ENCODE measurements around the gene PYGL.

PYGL gene

DNA sequence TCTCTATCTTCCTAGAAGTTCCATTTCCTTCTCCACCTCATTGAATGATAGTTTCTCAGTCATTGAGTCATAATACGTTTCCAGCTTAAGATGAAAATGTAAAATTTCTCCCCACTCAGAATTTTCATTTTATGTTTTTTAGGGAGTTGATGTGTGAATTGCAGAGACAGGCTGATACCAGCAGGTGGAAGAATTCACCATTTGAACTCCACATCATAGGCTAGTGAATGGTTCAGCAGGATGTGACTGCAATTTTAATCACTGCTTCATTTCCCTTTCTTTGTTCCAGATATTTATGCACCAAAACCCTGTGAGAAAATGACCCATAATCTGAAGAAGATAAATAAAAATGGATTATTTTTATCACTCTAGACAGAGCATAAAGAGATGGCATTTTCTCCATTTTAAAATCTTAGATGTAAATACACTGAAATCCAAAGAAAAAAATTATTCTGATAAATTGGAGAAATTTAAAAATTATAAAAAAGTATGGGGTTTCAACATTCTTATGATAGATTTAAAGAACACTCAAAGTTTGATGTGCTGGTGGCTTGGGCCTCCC, 10.6 kb upstream of the PYGL start:
- no peaks in the 10 kb centered on the region for H4K20me1 ChIP-seq (ENCODE audit: insufficient read depth, low read length)
- H3K27ac ChIP-seq (ENCODE audit: low read length) = no peak overlapping the region
- H3K9ac ChIP-seq (ENCODE audit: low read length) = no peak overlapping the region
- H3K9me3 ChIP-seq (ENCODE audit: insufficient read depth, low read length) = no peaks in the 10 kb centered on the region
- no peaks in the 10 kb centered on the region for H3K36me3 ChIP-seq (replicated peaks; ENCODE audit: low read depth, low read length)
- no peak overlapping the region for H3K4me2 ChIP-seq (ENCODE audit: low read length)
- no peak overlapping the region for H2AFZ ChIP-seq (ENCODE audit: low read depth, low read length)
- TF ChIP-seq, protein P1, sequence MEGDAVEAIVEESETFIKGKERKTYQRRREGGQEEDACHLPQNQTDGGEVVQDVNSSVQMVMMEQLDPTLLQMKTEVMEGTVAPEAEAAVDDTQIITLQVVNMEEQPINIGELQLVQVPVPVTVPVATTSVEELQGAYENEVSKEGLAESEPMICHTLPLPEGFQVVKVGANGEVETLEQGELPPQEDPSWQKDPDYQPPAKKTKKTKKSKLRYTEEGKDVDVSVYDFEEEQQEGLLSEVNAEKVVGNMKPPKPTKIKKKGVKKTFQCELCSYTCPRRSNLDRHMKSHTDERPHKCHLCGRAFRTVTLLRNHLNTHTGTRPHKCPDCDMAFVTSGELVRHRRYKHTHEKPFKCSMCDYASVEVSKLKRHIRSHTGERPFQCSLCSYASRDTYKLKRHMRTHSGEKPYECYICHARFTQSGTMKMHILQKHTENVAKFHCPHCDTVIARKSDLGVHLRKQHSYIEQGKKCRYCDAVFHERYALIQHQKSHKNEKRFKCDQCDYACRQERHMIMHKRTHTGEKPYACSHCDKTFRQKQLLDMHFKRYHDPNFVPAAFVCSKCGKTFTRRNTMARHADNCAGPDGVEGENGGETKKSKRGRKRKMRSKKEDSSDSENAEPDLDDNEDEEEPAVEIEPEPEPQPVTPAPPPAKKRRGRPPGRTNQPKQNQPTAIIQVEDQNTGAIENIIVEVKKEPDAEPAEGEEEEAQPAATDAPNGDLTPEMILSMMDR (IDR thresholded peaks at IDR 0.05; ENCODE audit: low read depth, low read length) = peak; percentile 84
- no peak for TF ChIP-seq EZH2phosphoT487 (IDR thresholded peaks at IDR 0.05; ENCODE audit: low read depth)
- no peaks in the 10 kb centered on the region for H3K27me3 ChIP-seq (ENCODE audit: low read depth, low read length)
- no peaks in the 10 kb centered on the region for H3K79me2 ChIP-seq (ENCODE audit: low read length)
- H3K4me1 ChIP-seq (ENCODE audit: low read length) = 0 out of 2 replicates have a peak, but pooled peaks cover 3% of the 10 kb centered on the region
- H3K4me3 ChIP-seq (ENCODE audit: low read length) = no peak overlapping the region

DNA sequence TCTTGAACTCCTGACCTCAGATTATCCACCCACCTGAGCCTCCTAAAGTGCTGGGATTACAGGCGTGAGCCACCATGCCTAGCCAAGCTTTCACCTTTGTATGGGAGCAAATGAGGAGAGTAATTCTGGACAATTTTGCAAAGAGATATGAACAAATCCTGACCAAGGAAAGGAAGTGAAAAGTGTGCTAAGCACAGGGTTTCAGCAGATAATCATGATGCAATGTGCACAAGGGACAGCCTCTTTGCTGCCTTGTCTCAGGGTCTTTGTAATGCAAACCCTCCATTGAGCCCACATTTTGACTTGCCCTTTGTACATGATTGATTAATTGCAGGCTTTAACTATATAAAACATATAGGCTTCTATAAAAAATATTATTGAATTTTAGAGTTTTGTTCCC, 9.2 kb upstream of the PYGL start:
- Histone ChIP-seq H3K4me3 (ENCODE audit: low read length) (no peak overlapping the region), H3K79me2 (ENCODE audit: low read length) (no peaks in the 10 kb centered on the region), H3K27ac (ENCODE audit: low read length) (no peak overlapping the region), H3K27me3 (ENCODE audit: low read depth, low read length) (no peaks in the 10 kb centered on the region), H3K4me1 (ENCODE audit: low read length) (0 out of 2 replicates have a peak, but pooled peaks cover 3% of the 10 kb centered on the region), H3K9me3 (ENCODE audit: insufficient read depth, low read length) (no peaks in the 10 kb centered on the region), H4K20me1 (ENCODE audit: insufficient read depth, low read length) (no peaks in the 10 kb centered on the region), H3K9ac (ENCODE audit: low read length) (no peak overlapping the region), H3K4me2 (ENCODE audit: low read length) (no peak overlapping the region), H3K36me3 (replicated peaks; ENCODE audit: low read depth, low read length) (no peaks in the 10 kb centered on the region), H2AFZ (ENCODE audit: low read depth, low read length) (no peak overlapping the region)
- TF ChIP-seq, protein P1 (IDR thresholded peaks at IDR 0.05; ENCODE audit: low read depth, low read length) = no peak
- no peak for TF ChIP-seq EZH2phosphoT487 (IDR thresholded peaks at IDR 0.05; ENCODE audit: low read depth)

DNA sequence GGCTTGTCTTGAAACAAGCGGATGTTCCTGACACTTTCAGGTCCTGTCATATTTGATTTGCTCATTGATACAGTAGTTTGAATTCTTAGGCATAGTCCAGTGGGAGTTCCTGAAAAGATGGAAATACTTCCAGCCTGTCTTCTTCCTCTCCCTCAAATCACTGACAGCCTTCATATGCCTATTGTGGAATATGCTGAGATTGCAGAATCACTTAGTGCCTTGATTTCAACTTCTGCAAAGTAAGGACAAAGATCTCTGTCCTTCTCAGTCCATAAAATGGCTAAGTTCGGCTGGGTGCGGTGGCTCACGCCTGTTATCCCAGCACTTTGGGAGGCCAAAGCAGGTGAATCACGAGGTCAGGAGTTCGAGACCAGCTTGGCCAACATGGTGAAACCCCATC, 6.7 kb upstream of the PYGL start:
- Histone ChIP-seq H3K9me3 (ENCODE audit: insufficient read depth, low read length) (no peaks in the 10 kb centered on the region), H3K27ac (ENCODE audit: low read length) (no peak overlapping the region), H4K20me1 (ENCODE audit: insufficient read depth, low read length) (no peaks in the 10 kb centered on the region), H3K4me3 (ENCODE audit: low read length) (no peak overlapping the region), H3K4me2 (ENCODE audit: low read length) (no peak overlapping the region), H3K79me2 (ENCODE audit: low read length) (no peaks in the 10 kb centered on the region), H2AFZ (ENCODE audit: low read depth, low read length) (no peak overlapping the region), H3K36me3 (replicated peaks; ENCODE audit: low read depth, low read length) (no peaks in the 10 kb centered on the region), H3K4me1 (ENCODE audit: low read length) (0 out of 2 replicates have a peak, but pooled peaks cover 3% of the 10 kb centered on the region), H3K27me3 (ENCODE audit: low read depth, low read length) (no peaks in the 10 kb centered on the region), H3K9ac (ENCODE audit: low read length) (no peak overlapping the region)
- TF ChIP-seq, protein P1 (IDR thresholded peaks at IDR 0.05; ENCODE audit: low read depth, low read length) = no peak
- no peak for TF ChIP-seq EZH2phosphoT487 (IDR thresholded peaks at IDR 0.05; ENCODE audit: low read depth)

DNA sequence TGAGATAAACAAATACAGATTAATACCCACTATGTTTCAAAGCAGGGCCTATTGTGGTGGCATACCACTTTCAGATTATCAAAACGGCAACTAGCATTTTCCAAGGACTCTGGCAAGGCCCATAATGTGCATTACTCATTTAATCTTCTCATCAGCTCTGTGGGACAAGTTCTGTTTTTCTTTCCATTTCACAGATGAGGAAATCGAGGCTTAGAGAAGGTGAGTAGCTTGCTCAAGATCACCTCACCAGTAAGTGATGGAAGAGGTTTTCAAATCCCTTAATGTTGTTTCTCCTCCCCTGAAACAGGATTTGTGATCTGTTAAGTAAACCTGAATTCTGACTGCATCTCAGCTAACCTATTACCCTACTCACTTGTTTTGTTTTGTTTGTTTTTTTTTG, 3.9 kb upstream of the PYGL start:
- Histone ChIP-seq H3K4me3 (ENCODE audit: low read length) (no peak overlapping the region), H3K4me1 (ENCODE audit: low read length) (no peaks in the 10 kb centered on the region), H3K27ac (ENCODE audit: low read length) (no peak overlapping the region), H4K20me1 (ENCODE audit: insufficient read depth, low read length) (no peaks in the 10 kb centered on the region), H3K4me2 (ENCODE audit: low read length) (no peak overlapping the region), H3K27me3 (ENCODE audit: low read depth, low read length) (no peaks in the 10 kb centered on the region), H3K9ac (ENCODE audit: low read length) (no peak overlapping the region), H3K36me3 (replicated peaks; ENCODE audit: low read depth, low read length) (no peaks in the 10 kb centered on the region), H2AFZ (ENCODE audit: low read depth, low read length) (no peak overlapping the region), H3K79me2 (ENCODE audit: low read length) (no peaks in the 10 kb centered on the region), H3K9me3 (ENCODE audit: insufficient read depth, low read length) (no peaks in the 10 kb centered on the region)
- TF ChIP-seq, protein P1 (IDR thresholded peaks at IDR 0.05; ENCODE audit: low read depth, low read length) = no peak
- TF ChIP-seq EZH2phosphoT487 (IDR thresholded peaks at IDR 0.05; ENCODE audit: low read depth) = no peak
